H9 (cell line): Measurements from ENCODE around the gene POU2F3. TPM values are rescaled to one million over a fixed set of nuclear protein-coding genes. Genes with fewer than 3 reads are reported as not detected.
A peak's percentile ranks its signal among the peaks of the same experiment; 100 is the strongest.

Experiments
- DNase-seq: peaks from one replicate; pipeline ENCODE4 v3.0.0-alpha.2; 2017
- H2AFZ ChIP-seq: one replicate; pipeline ENCODE4 v1.6.1; 2013; ENCODE audit warnings: mild to moderate bottlenecking, low read length, control low read depth, moderate library complexity
- H2AK5ac ChIP-seq: 2 replicates; pipeline ENCODE4 v1.6.1; 2013; ENCODE audit warnings: low read length, control low read depth, mixed read lengths; ENCODE audit not compliant: insufficient read length
- H2BK120ac ChIP-seq: one replicate; pipeline ENCODE4 v1.6.1; 2013; ENCODE audit warnings: low read depth, mild to moderate bottlenecking, low read length, control low read depth, inconsistent platforms; ENCODE audit not compliant: poor library complexity, severe bottlenecking
- H2BK12ac ChIP-seq: 2 replicates; pipeline ENCODE4 v1.6.1; 2013; ENCODE audit warnings: low read length, control low read depth, mixed read lengths, low read depth; ENCODE audit not compliant: insufficient read length
- H2BK15ac ChIP-seq: 2 replicates; pipeline ENCODE4 v1.6.1; 2013; ENCODE audit warnings: low read depth, low read length, control low read depth
- H2BK20ac ChIP-seq: one replicate; pipeline ENCODE4 v1.6.1; 2013; ENCODE audit warnings: low read depth, mild to moderate bottlenecking, low read length, control low read depth, inconsistent platforms; ENCODE audit not compliant: poor library complexity, severe bottlenecking
- H2BK5ac ChIP-seq: 2 replicates; pipeline ENCODE4 v1.6.1; 2013; ENCODE audit warnings: low read length, control low read depth, mixed read lengths; ENCODE audit not compliant: insufficient read length
- H3K14ac ChIP-seq: 2 replicates; pipeline ENCODE4 v1.6.1; 2013; ENCODE audit warnings: low read length, control low read depth; ENCODE audit not compliant: insufficient read depth
- H3K18ac ChIP-seq: 2 replicates; pipeline ENCODE4 v1.6.1; 2013; ENCODE audit warnings: low read depth, mild to moderate bottlenecking, mixed read lengths, low read length, control low read depth; ENCODE audit not compliant: insufficient read length
- H3K23ac ChIP-seq: 2 replicates; pipeline ENCODE4 v1.6.1; 2013; ENCODE audit warnings: low read length, control low read depth, mixed read lengths, low read depth; ENCODE audit not compliant: insufficient read length
- H3K23me2 ChIP-seq: 2 replicates; pipeline ENCODE4 v1.6.1; 2013; ENCODE audit warnings: low read depth, mild to moderate bottlenecking, mixed read lengths, low read length, control low read depth; ENCODE audit not compliant: insufficient read length, poor library complexity, severe bottlenecking
- H3K27ac ChIP-seq: 2 replicates; pipeline ENCODE4 v1.5.1; 2013; ENCODE audit warnings: low read length, control low read depth, mixed read lengths, low read depth; ENCODE audit not compliant: insufficient read length
- H3K27me3 ChIP-seq: 2 replicates; pipeline ENCODE4 v1.6.1; 2013; ENCODE audit warnings: low read length, control low read depth, inconsistent platforms; ENCODE audit not compliant: insufficient read depth
- H3K4ac ChIP-seq: 2 replicates; pipeline ENCODE4 v1.6.1; 2013; ENCODE audit warnings: low read depth, mild to moderate bottlenecking, control low read depth, inconsistent platforms, low read length, moderate library complexity
- H3K4me1 ChIP-seq: 2 replicates; pipeline ENCODE4 v1.6.1; 2013; ENCODE audit warnings: low read length, control low read depth, inconsistent platforms; ENCODE audit not compliant: insufficient read depth
- H3K4me2 ChIP-seq: 2 replicates; pipeline ENCODE4 v1.6.1; 2013; ENCODE audit warnings: low read length, control low read depth, mixed read lengths; ENCODE audit not compliant: insufficient read length, insufficient read depth
- H3K56ac ChIP-seq: 2 replicates; pipeline ENCODE4 v1.6.1; 2013; ENCODE audit warnings: low read depth, mild to moderate bottlenecking, mixed read lengths, low read length, control low read depth; ENCODE audit not compliant: insufficient read length
- H3K79me1 ChIP-seq: 2 replicates; pipeline ENCODE4 v1.6.1; 2013; ENCODE audit warnings: low read depth, mild to moderate bottlenecking, moderate library complexity, low read length, control low read depth, inconsistent platforms; ENCODE audit not compliant: insufficient read depth, poor library complexity, severe bottlenecking
- H3K79me2 ChIP-seq: 2 replicates; pipeline ENCODE4 v1.6.1; 2013; ENCODE audit warnings: low read length, control low read depth, inconsistent platforms; ENCODE audit not compliant: insufficient read depth
- H3K9ac ChIP-seq: 2 replicates; pipeline ENCODE4 v1.6.1; 2013; ENCODE audit warnings: low read length, control low read depth, mixed read lengths; ENCODE audit not compliant: insufficient read length; ENCODE audit errors: extremely low read depth
- H3K9me3 ChIP-seq: one replicate; pipeline ENCODE4 v1.6.1; 2013; ENCODE audit warnings: low read depth, low read length, inconsistent platforms; ENCODE audit not compliant: control insufficient read depth
- H3T11ph ChIP-seq: one replicate; pipeline ENCODE4 v1.6.1; 2013; ENCODE audit warnings: mild to moderate bottlenecking, low read length, control low read depth, inconsistent platforms
- H4K20me1 ChIP-seq: one replicate; pipeline ENCODE4 v1.6.1; 2013; ENCODE audit not compliant: control insufficient read depth, insufficient read length, insufficient read depth
- H4K5ac ChIP-seq: 2 replicates; pipeline ENCODE4 v1.6.1; 2013; ENCODE audit warnings: low read depth, mild to moderate bottlenecking, mixed read lengths, low read length, control low read depth; ENCODE audit not compliant: insufficient read length
- H4K8ac ChIP-seq: replicated peaks from 2 replicates; pipeline ENCODE4 v1.6.1; 2013; ENCODE audit warnings: low read length, control low read depth, mixed read lengths, low read depth; ENCODE audit not compliant: insufficient read length
- H4K91ac ChIP-seq: 2 replicates; pipeline ENCODE4 v1.6.1; 2013; ENCODE audit warnings: low read depth, mild to moderate bottlenecking, moderate library complexity, mixed read lengths, low read length, control low read depth; ENCODE audit not compliant: insufficient read length
- H3K27ac Mint-ChIP-seq, 3 experiments: 2 replicates in 2 of 3; 3 replicates in 1 of 3; pipeline ENCODE4 v1.8.0; 2020 to 2021; ENCODE audit warnings: mixed read lengths in 3 of 3, mild to moderate bottlenecking in 1 of 3, moderate library complexity in 1 of 3
- H3K27me3 Mint-ChIP-seq: 2 replicates; pipeline ENCODE4 v1.8.0; 2021; ENCODE audit warnings: low read depth, mild to moderate bottlenecking, moderate library complexity, mixed read lengths
- H3K36me3 Mint-ChIP-seq, 3 experiments: 2 replicates in 2 of 3; 3 replicates in 1 of 3; pipeline ENCODE4 v1.8.0; 2020 to 2021; ENCODE audit warnings: low read depth in 3 of 3, mixed read lengths in 3 of 3; ENCODE audit not compliant: insufficient read depth in 1 of 3
- H3K4me1 Mint-ChIP-seq, 2 experiments: 2 replicates each; pipeline ENCODE4 v1.8.0; 2020; ENCODE audit warnings: mixed read lengths in 2 of 2
- H3K4me3 Mint-ChIP-seq, 2 experiments: 2 replicates in 1 of 2; 3 replicates in 1 of 2; pipeline ENCODE4 v1.8.0; 2020 to 2021; ENCODE audit warnings: mild to moderate bottlenecking in 2 of 2, mixed read lengths in 2 of 2, moderate library complexity in 1 of 2
- H3K9me3 Mint-ChIP-seq, 2 experiments: 2 replicates in 1 of 2; 3 replicates in 1 of 2; pipeline ENCODE4 v1.8.0; 2020; ENCODE audit warnings: mild to moderate bottlenecking in 2 of 2, mixed read lengths in 2 of 2, moderate library complexity in 1 of 2
- WGBS: extraction: QIAGEN DNeasy Blood & Tissue Kit; methylation state at CpG from one replicate; pipeline ENCODE4 v1.1.7; 2013; ENCODE audit warnings: missing lambda C conversion rate, low lambda C conversion rate, mixed read lengths; ENCODE audit not compliant: insufficient read length; ENCODE audit errors: extremely low coverage; 5-methylcytosine and 5-hydroxymethylcytosine counted together
- total RNA-seq: library from RNA; stranded (reverse); gene quantifications from 2 replicates; pipeline ENCODE4 v1.2.1, GENCODE V29; 2021
- TF ChIP-seq, protein P1 (sequence below): fragments of 200-600 bp; sonication (generic); conservative IDR thresholded peaks from 3 replicates; pipeline ENCODE4 v1.8.0; 2021; ENCODE audit warnings: antibody characterized with exemption, mild to moderate bottlenecking

The POU2F3 gene
- total RNA-seq, 1 experiment from 2014 or later, result 1.1 TPM

DNA sequence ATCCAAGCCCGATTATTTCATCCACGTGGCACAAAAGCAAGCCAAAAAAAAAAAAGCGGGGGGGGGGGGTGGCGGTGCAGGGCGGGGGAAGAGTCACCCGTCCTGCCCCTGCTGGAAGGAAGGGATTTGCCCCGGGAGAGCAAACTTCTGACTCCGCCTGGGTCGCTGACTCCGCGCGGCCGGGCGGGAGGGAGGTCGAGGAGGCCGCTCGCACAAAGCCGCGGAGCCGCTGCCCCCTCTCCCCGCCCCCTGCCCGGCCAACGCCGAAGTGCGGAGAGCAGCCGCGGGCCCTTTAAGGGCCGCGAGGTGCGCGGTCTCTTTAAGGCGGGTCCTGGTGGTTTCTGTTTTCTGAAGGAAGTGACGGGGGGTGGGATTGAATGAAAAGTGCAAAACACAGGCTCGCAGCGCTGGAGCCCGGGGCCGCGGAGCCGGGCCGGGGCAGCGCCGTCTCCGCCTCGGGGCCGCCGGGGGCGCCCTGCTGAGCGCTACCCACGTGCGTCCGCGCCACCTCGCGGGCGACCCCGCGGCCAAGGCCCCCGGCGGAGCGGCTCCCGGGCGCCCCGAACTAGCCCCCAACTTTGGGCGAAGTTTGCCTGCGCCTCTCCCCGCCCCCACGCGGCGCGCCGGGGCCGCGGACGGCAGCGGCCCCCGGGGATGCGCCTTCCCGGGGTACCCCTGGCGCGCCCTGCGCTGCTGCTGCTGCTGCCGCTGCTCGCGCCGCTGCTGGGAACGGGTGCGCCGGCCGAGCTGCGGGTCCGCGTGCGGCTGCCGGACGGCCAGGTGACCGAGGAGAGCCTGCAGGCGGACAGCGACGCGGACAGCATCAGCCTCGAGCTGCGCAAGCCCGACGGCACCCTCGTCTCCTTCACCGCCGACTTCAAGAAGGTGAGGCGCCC lies 29.1 kb upstream of the POU2F3 start, which contains the start of gene OAF:
OAF (plus strand) TSS at position 407 of the 896 bp plus-strand sequence; CDS start at position 655, 248 bp downstream.
- no peaks in the 10 kb centered on the region for H3K9me3 ChIP-seq
- H3K23ac ChIP-seq, result no peak within 1 kb of the TSS
- no peak within 1 kb of the TSS for H4K8ac ChIP-seq
- no peak within 1 kb of the TSS for H2AFZ ChIP-seq
- H3K4me2 ChIP-seq, result peak within 1 kb of the TSS; percentile 84
- no peak within 1 kb of the TSS for H2AK5ac ChIP-seq
- no CpG with 5 or more reads among the region's 108 CpGs for WGBS
- no peaks in the 10 kb centered on the region for H3K79me2 ChIP-seq
- no peak within 1 kb of the TSS for H2BK20ac ChIP-seq
- H2BK120ac ChIP-seq, result no peak within 1 kb of the TSS
- H3K14ac ChIP-seq, result no peak within 1 kb of the TSS; the same call in 1 of the 2 replicates
- no peaks in the 10 kb centered on the region for H3K4me1 ChIP-seq
- H3K27ac ChIP-seq, result no peak within 1 kb of the TSS
- H2BK5ac ChIP-seq, result no peak within 1 kb of the TSS
- no peak within 1 kb of the TSS for H3T11ph ChIP-seq
- Mint-ChIP-seq H3K4me1 (peaks cover 30 to 35% of the 10 kb centered on the region in 2 experiments), H3K4me3 (peak within 1 kb of the TSS; percentile 68 to 89), H3K36me3 (no peaks in the 10 kb centered on the region), H3K27ac (no peak within 1 kb of the TSS; a peak in 1 of 7 replicates), H3K9me3 (no peaks in the 10 kb centered on the region), H3K27me3 (peaks cover 96% of the 10 kb centered on the region)
- H3K9ac ChIP-seq, result no peak within 1 kb of the TSS
- H3K4ac ChIP-seq, result no peak within 1 kb of the TSS
- H3K79me1 ChIP-seq, result no peaks in the 10 kb centered on the region
- peaks cover 11% of the 10 kb centered on the region for H3K23me2 ChIP-seq
- H2BK12ac ChIP-seq, result no peak within 1 kb of the TSS
- no peak within 1 kb of the TSS for H3K56ac ChIP-seq
- no peak within 1 kb of the TSS for H2BK15ac ChIP-seq
- H4K91ac ChIP-seq, result no peak within 1 kb of the TSS
- peaks cover 84% of the 10 kb centered on the region for H3K27me3 ChIP-seq
- H3K18ac ChIP-seq, result no peak within 1 kb of the TSS
- no peaks in the 10 kb centered on the region for H4K20me1 ChIP-seq
- no peak within 1 kb of the TSS for H4K5ac ChIP-seq
- TF ChIP-seq, protein P1, sequence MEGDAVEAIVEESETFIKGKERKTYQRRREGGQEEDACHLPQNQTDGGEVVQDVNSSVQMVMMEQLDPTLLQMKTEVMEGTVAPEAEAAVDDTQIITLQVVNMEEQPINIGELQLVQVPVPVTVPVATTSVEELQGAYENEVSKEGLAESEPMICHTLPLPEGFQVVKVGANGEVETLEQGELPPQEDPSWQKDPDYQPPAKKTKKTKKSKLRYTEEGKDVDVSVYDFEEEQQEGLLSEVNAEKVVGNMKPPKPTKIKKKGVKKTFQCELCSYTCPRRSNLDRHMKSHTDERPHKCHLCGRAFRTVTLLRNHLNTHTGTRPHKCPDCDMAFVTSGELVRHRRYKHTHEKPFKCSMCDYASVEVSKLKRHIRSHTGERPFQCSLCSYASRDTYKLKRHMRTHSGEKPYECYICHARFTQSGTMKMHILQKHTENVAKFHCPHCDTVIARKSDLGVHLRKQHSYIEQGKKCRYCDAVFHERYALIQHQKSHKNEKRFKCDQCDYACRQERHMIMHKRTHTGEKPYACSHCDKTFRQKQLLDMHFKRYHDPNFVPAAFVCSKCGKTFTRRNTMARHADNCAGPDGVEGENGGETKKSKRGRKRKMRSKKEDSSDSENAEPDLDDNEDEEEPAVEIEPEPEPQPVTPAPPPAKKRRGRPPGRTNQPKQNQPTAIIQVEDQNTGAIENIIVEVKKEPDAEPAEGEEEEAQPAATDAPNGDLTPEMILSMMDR, result no peak; the same call in 2 of the 3 replicates
- peak; percentile 89 for DNase-seq
